Activated CD4-positive, alpha-beta T cell treated with anti-CD3 and anti-CD28 coated beads for 36 hours (primary cell): Measurements from ENCODE around the gene PATZ1. TPM values are rescaled to one million over a fixed set of nuclear protein-coding genes. Genes with fewer than 3 reads are reported as not detected.
A peak's percentile ranks its signal among the peaks of the same experiment; 100 is the strongest.

Experiments
- ATAC-seq: fragments of 200-7000 bp; cut with Tn5 transposase; one replicate; pipeline ENCODE4 v1.10.0; 2021; ENCODE audit warnings: mild to moderate bottlenecking, moderate library complexity
- CTCF ChIA-PET: fragments of 350-600 bp; sonication (Branson Sonifier 250); formaldehyde crosslinking; loops from one replicate; lab custom pipeline; 2021; ENCODE audit warnings: antibody characterized with exemption; lab: Charles Lee
- POLR2A ChIA-PET: fragments of 350-600 bp; sonication (Branson Sonifier 250); formaldehyde crosslinking; loops from one replicate; lab custom pipeline; 2021; ENCODE audit warnings: antibody characterized with exemption, inconsistent platforms; lab: Charles Lee
- DNase-seq: peaks from one replicate; pipeline ENCODE4 v3.0.0-alpha.2; 2020
- H3K27ac Mint-ChIP-seq: one replicate; pipeline ENCODE4 v1.8.0; 2021; ENCODE audit warnings: mixed read lengths
- H3K27me3 Mint-ChIP-seq: one replicate; pipeline ENCODE4 v1.8.0; 2021; ENCODE audit warnings: mixed read lengths
- H3K36me3 Mint-ChIP-seq: one replicate; pipeline ENCODE4 v1.8.0; 2021; ENCODE audit warnings: low read depth, mixed read lengths
- H3K4me1 Mint-ChIP-seq: one replicate; pipeline ENCODE4 v1.8.0; 2021; ENCODE audit warnings: mixed read lengths
- H3K4me3 Mint-ChIP-seq: one replicate; pipeline ENCODE4 v1.8.0; 2021; ENCODE audit warnings: mild to moderate bottlenecking, moderate library complexity, mixed read lengths
- H3K9me3 Mint-ChIP-seq: one replicate; pipeline ENCODE4 v1.8.0; 2021; ENCODE audit warnings: low read depth, mixed read lengths
- intact Hi-C, 2 experiments: fragments of 100-400 bp; cut with DNase I in 1 of 2; cut with micrococcal nuclease in 1 of 2; formaldehyde crosslinking; loops; one replicate each; pipeline versions ENCODE4 v1.14.2 to v1.15.1; 2022 to 2024; cut with DNase I, micrococcal nuclease
- total RNA-seq, 2 experiments: library from RNA; stranded (reverse); gene quantifications; one replicate each; pipeline ENCODE4 v1.2.3, GENCODE V29; 2021

The PATZ1 gene
- total RNA-seq, 2 experiments from 2014 or later = 22.9 to 23.9 TPM

- ATAC-seq (peak; percentile 88), DNase-seq (peak; percentile 82)
- ChIA-PET POLR2A (interaction anchor here (1.0 to 1.6 kb wide), 2 partner anchors 19 to 22 kb away, joined by 3 to 10 read pairs; partner anchors contain the start of gene PIK3IP1), CTCF (interaction anchor here (0.6 to 8.1 kb wide), 34 partner anchors 9 to 388 kb away, joined by 3 to 80 read pairs (median 4); partner anchors contain the start of genes LIMK2 and PIK3IP1)
- Mint-ChIP-seq H3K27me3 (no peaks in the 10 kb centered on the region), H3K4me1 (peaks cover 22% of the 10 kb centered on the region), H3K27ac (no peak overlapping the region), H3K36me3 (peaks cover 23% of the 10 kb centered on the region), H3K4me3 (no peak overlapping the region), H3K9me3 (no peaks in the 10 kb centered on the region)
- intact Hi-C loops = loop anchor here (1.0 kb wide), 2 partner anchors 101 to 224 kb away; partner anchors contain the start of gene LIMK2 (in 2 of the 2)
Observed at GRCh38 chr22:31313366-31314147, 32.6 kb downstream of the PATZ1 start.

- peaks cover 4% of the 10 kb centered on the region for H3K36me3 Mint-ChIP-seq
- intact Hi-C loops = no loop called here
- ATAC-seq = no peak
- ChIA-PET CTCF (interaction anchor here (8.1 kb wide), 1 partner anchor 13 kb away, joined by 80 read pairs; the partner anchor contains the start of gene PIK3IP1), POLR2A (interaction anchor here (0.6 to 1.2 kb wide), 2 partner anchors 16 to 922 kb away, joined by 5 to 6 read pairs; partner anchors contain the start of gene PIK3IP1)
- no peaks in the 10 kb centered on the region for H3K27me3 Mint-ChIP-seq
- no peak for DNase-seq
- peak overlapping the region; percentile 73 for H3K27ac Mint-ChIP-seq
- no peak overlapping the region for H3K4me3 Mint-ChIP-seq
- H3K9me3 Mint-ChIP-seq = no peaks in the 10 kb centered on the region
- peaks cover 40% of the 10 kb centered on the region for H3K4me1 Mint-ChIP-seq
Observed at GRCh38 chr22:31308181-31308580, 38.0 kb downstream of the PATZ1 start.

DNA sequence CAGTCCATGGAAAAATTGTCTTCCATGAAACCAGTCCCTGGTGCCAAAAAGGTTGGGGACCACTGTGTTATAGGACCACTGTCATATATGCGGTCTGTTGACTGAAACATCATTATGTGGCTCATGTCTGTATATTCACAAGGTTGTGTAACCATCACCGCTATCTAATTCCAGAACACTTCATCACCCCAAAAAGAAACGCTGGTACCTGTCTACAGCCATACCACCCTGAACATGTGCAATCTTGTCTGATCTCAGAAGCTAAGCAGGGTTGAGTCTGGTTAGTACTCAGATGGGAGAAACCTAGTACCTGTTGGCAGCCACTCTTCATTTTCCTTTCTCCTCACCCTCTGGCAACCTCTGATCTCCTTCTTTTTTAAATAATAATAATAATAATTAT is 41.0 kb downstream of the PATZ1 start:
- no peak for DNase-seq
- CTCF ChIA-PET = no interaction called here
- H3K4me3 Mint-ChIP-seq = no peak overlapping the region
- ATAC-seq = no peak
- no peak overlapping the region for H3K27ac Mint-ChIP-seq
- H3K27me3 Mint-ChIP-seq = no peaks in the 10 kb centered on the region
- H3K9me3 Mint-ChIP-seq = no peaks in the 10 kb centered on the region
- H3K36me3 Mint-ChIP-seq = peaks cover 4% of the 10 kb centered on the region
- POLR2A ChIA-PET = no interaction called here
- intact Hi-C loops = no loop called here
- H3K4me1 Mint-ChIP-seq = peaks cover 46% of the 10 kb centered on the region

DNA sequence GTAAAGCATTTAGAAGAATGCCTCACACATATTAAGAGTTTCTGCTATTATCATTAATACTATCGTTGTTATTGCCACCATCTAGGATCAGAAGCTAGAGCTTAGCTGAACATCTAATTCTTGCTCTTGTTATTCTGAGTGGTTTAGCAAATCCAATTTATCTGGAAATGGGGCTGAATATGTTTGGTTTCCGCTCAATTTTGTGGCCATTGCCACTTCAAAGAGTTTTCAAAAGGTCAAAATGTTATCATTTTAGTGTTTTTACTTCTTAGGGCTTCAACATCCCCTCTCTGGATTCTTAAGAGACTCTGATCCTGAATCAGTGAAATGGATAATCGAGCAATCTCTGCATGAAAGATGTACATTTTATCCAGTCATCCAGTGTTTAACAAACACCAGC is 43.6 kb downstream of the PATZ1 start:
- ChIA-PET POLR2A (interaction anchor here (0.6 kb wide), 1 partner anchor 18 kb away, joined by 3 read pairs; no protein-coding TSS in a partner anchor), CTCF (interaction anchor here (0.5 to 2.4 kb wide), 8 partner anchors 10 to 208 kb away, joined by 3 to 8 read pairs (median 4); partner anchors contain the start of gene PIK3IP1)
- Mint-ChIP-seq H3K27ac (no peak overlapping the region), H3K4me3 (no peak overlapping the region), H3K27me3 (no peaks in the 10 kb centered on the region), H3K36me3 (peaks cover 4% of the 10 kb centered on the region), H3K4me1 (peaks cover 32% of the 10 kb centered on the region), H3K9me3 (no peaks in the 10 kb centered on the region)
- intact Hi-C loops = no loop called here
- no peak for ATAC-seq
- DNase-seq = no peak

DNA sequence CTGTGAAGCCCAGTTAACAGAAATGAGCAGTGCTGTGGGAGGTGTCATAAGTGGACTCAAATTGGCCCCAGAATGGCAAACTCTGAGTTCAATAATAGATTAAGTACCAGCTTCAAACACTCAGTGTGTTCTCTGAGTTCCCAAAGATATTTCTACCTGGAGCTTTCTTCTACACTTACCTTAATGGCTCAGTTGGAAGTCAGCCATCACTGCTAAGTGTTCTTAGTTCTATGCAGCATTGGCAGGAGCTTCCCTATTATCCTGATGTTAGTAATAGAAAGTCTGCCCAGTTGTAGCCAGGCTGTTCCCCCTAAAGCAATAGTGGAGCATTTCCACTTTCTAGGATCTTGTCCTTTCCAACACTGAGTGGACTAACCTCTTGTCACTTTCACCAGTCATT is 44.1 kb downstream of the PATZ1 start:
- POLR2A ChIA-PET = no interaction called here
- no peak overlapping the region for H3K4me3 Mint-ChIP-seq
- ATAC-seq (no peak), DNase-seq (no peak)
- H3K27me3 Mint-ChIP-seq = no peaks in the 10 kb centered on the region
- peaks cover 4% of the 10 kb centered on the region for H3K36me3 Mint-ChIP-seq
- peaks cover 34% of the 10 kb centered on the region for H3K4me1 Mint-ChIP-seq
- intact Hi-C loops = no loop called here
- no peak overlapping the region for H3K27ac Mint-ChIP-seq
- H3K9me3 Mint-ChIP-seq = no peaks in the 10 kb centered on the region
- CTCF ChIA-PET = interaction anchor here (0.5 to 2.5 kb wide), 6 partner anchors 10 to 208 kb away, joined by 3 to 18 read pairs (median 5); partner anchors contain the start of gene PIK3IP1

DNA sequence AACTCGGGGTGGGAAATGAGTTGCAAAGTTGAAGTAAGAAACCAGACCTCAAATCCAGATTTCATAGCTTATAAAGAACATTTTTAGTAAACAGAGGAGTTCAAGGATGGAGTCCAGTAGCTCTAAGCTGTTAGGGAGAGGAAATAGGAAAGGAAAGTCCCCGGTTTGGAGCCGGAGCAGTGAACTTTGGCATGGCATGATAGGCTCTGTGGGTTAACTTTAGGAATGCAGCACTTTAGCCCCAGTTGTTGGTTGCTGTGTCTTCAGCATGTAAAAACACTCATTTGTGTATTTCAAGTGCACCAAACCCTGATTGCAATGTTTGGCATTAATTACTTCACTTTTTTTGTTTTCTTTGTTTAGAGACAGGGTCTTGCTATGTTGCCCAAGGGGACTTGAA is 45.2 kb downstream of the PATZ1 start:
- Mint-ChIP-seq H3K27ac (no peak overlapping the region), H3K36me3 (no peaks in the 10 kb centered on the region), H3K27me3 (no peaks in the 10 kb centered on the region), H3K4me3 (no peak overlapping the region), H3K4me1 (peaks cover 37% of the 10 kb centered on the region), H3K9me3 (no peaks in the 10 kb centered on the region)
- CTCF ChIA-PET = interaction anchor here (0.6 to 2.5 kb wide), 9 partner anchors 9 to 234 kb away, joined by 3 to 18 read pairs (median 4); partner anchors contain the start of gene PIK3IP1
- POLR2A ChIA-PET = no interaction called here
- ATAC-seq = no peak
- intact Hi-C loops = no loop called here
- DNase-seq = no peak

GRCh38 chr22:31295831-31296657 is 50.1 kb downstream of the PATZ1 start:
- Mint-ChIP-seq H3K36me3 (peaks cover 5% of the 10 kb centered on the region), H3K27me3 (no peaks in the 10 kb centered on the region), H3K4me1 (peaks cover 54% of the 10 kb centered on the region), H3K9me3 (peaks cover 2% of the 10 kb centered on the region), H3K27ac (peak overlapping the region; percentile 75), H3K4me3 (peak overlapping the region; percentile 51)
- DNase-seq (no peak), ATAC-seq (peak; percentile 10)
- ChIA-PET CTCF (interaction anchor here (0.5 to 8.0 kb wide), 6 partner anchors 13 to 235 kb away, joined by 3 to 80 read pairs (median 5); no protein-coding TSS in a partner anchor), POLR2A (no interaction called here)
- intact Hi-C loops = no loop called here

DNA sequence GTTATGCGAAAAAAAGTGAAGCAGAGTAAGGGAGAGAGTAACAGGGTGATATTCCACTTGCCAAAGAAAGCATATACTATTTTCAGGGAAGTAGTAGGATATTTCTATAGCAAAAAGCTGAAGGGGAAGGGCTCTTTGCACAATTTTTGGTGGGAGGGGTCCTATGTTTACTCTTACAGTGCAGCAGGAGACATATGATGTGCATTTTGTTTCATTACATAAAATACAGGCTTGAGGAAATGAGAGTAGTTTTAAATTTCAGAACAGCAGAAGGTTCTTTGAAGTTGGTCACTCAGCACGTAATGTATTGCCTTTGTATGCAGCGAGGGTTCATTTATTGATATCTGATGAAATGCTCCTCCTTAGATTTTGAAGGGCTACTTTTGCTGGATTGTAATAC is 50.8 kb downstream of the PATZ1 start:
- ChIA-PET POLR2A (no interaction called here), CTCF (interaction anchor here (0.5 to 8.0 kb wide), 2 partner anchors 16 to 236 kb away, joined by 3 to 80 read pairs; no protein-coding TSS in a partner anchor)
- DNase-seq (no peak), ATAC-seq (no peak)
- Mint-ChIP-seq H3K4me3 (peak overlapping the region; percentile 51), H3K36me3 (peaks cover 7% of the 10 kb centered on the region), H3K27me3 (no peaks in the 10 kb centered on the region), H3K9me3 (peaks cover 2% of the 10 kb centered on the region), H3K27ac (peak overlapping the region; percentile 61), H3K4me1 (peaks cover 51% of the 10 kb centered on the region)
- intact Hi-C loops = no loop called here

GRCh38 chr22:31292236-31292989 is 53.7 kb downstream of the PATZ1 start, which contains the start of gene PIK3IP1:
Gene PIK3IP1 (minus strand): TSS chr22:31292488. CDS start chr22:31292344, 144 bp downstream.
- CTCF ChIA-PET = interaction anchor here (0.6 to 8.0 kb wide), 23 partner anchors 8 to 648 kb away, joined by 3 to 80 read pairs (median 4); partner anchors contain the start of genes LIMK2 and SELENOM
- peak within 1 kb of the TSS; percentile 90 for H3K4me3 Mint-ChIP-seq
- no peaks in the 10 kb centered on the region for H3K27me3 Mint-ChIP-seq
- POLR2A ChIA-PET = interaction anchor here (0.6 to 5.6 kb wide), 12 partner anchors 11 to 613 kb away, joined by 3 to 38 read pairs (median 6); partner anchors contain the start of genes LIMK2, MORC2 and TUG1
- peaks cover 26% of the 10 kb centered on the region for H3K36me3 Mint-ChIP-seq
- peaks cover 2% of the 10 kb centered on the region for H3K9me3 Mint-ChIP-seq
- intact Hi-C loops = loop anchor here (1.0 to 5.0 kb wide), 17 partner anchors 12 to 870 kb away; partner anchors contain the start of genes DRG1 (in 2 of the 2), PATZ1 (in 2 of the 2), RNF185 (in 2 of the 2) and DEPDC5 (in 1 of the 2)
- peak within 1 kb of the TSS; percentile 97 for H3K27ac Mint-ChIP-seq
- DNase-seq = peak; percentile 92
- peaks cover 70% of the 10 kb centered on the region for H3K4me1 Mint-ChIP-seq
- ATAC-seq = peak; percentile 64
